Measurements from ENCODE around the gene SNX18. TPM values are rescaled to one million over a fixed set of nuclear protein-coding genes. Genes with fewer than 3 reads are reported as not detected.

Gene SNX18
- total RNA-seq, 1 experiment from 2014 or later = 28.0 TPM

- no TSS peak for BruUV-seq (replicated peaks)
- Mint-ChIP-seq H3K9me3 (ENCODE audit: unreplicated experiment) (no peaks in the 10 kb centered on the region), H3K4me3 (ENCODE audit: unreplicated experiment) (peak overlapping the region; percentile 68), H3K4me1 (ENCODE audit: low read depth, unreplicated experiment) (no peaks in the 10 kb centered on the region), H3K27me3 (ENCODE audit: insufficient read depth, unreplicated experiment) (no peaks in the 10 kb centered on the region), H3K36me3 (ENCODE audit: insufficient read depth, unreplicated experiment) (peaks cover 8% of the 10 kb centered on the region), H3K27ac (ENCODE audit: unreplicated experiment) (peak overlapping the region; percentile 7)
- H3K36me3 ChIP-seq (ENCODE audit: control insufficient read depth, insufficient read depth, low read length) = no peaks in the 10 kb centered on the region
- no peaks in the 10 kb centered on the region for H3K27me3 ChIP-seq (replicated peaks; ENCODE audit: control insufficient read depth, insufficient read depth, low read length)
- CTCF ChIA-PET = no interaction called here
- no peak overlapping the region; the same call in 1 of the 2 replicates for H3K4me3 ChIP-seq (ENCODE audit: low read depth, low read length)
- no peak for DNase-seq
- intact Hi-C loops (cut with micrococcal nuclease; ENCODE audit: unreplicated experiment) = no loop called here
- peaks cover 25% of the 10 kb centered on the region for H3K4me1 ChIP-seq
- no peak for TF ChIP-seq CTCF (IDR thresholded peaks at IDR 0.05; ENCODE audit: insufficient read depth in 1 of 2, low read depth in 1 of 2, low read length in 1 of 2, severe bottlenecking in 1 of 2, unreplicated experiment in 1 of 2)
- POLR2A ChIA-PET = no interaction called here
- no peaks in the 10 kb centered on the region for H3K9me3 ChIP-seq
These were observed 3.4 kb downstream of the SNX18 start for GRCh38 chr5:54520940-54521339.

- no peak for DNase-seq
- H3K36me3 ChIP-seq (ENCODE audit: control insufficient read depth, insufficient read depth, low read length) = no peaks in the 10 kb centered on the region
- ChIA-PET CTCF (no interaction called here), POLR2A (no interaction called here)
- H3K4me1 Mint-ChIP-seq (ENCODE audit: low read depth, unreplicated experiment) = no peaks in the 10 kb centered on the region
- intact Hi-C loops (cut with micrococcal nuclease; ENCODE audit: unreplicated experiment) = no loop called here
- H3K9me3 Mint-ChIP-seq (ENCODE audit: unreplicated experiment) = no peaks in the 10 kb centered on the region
- no peak overlapping the region for H3K27ac Mint-ChIP-seq (ENCODE audit: unreplicated experiment)
- BruUV-seq (replicated peaks) = no TSS peak
- TF ChIP-seq CTCF (IDR thresholded peaks at IDR 0.05; ENCODE audit: insufficient read depth in 1 of 2, low read depth in 1 of 2, low read length in 1 of 2, severe bottlenecking in 1 of 2, unreplicated experiment in 1 of 2) = no peak
- peaks cover 8% of the 10 kb centered on the region for H3K36me3 Mint-ChIP-seq (ENCODE audit: insufficient read depth, unreplicated experiment)
- H3K27me3 ChIP-seq (replicated peaks; ENCODE audit: control insufficient read depth, insufficient read depth, low read length) = no peaks in the 10 kb centered on the region
- no peaks in the 10 kb centered on the region for H3K27me3 Mint-ChIP-seq (ENCODE audit: insufficient read depth, unreplicated experiment)
- no peaks in the 10 kb centered on the region for H3K9me3 ChIP-seq
- no peak overlapping the region for H3K4me3 Mint-ChIP-seq (ENCODE audit: unreplicated experiment)
- peaks cover 25% of the 10 kb centered on the region for H3K4me1 ChIP-seq
- no peak overlapping the region for H3K4me3 ChIP-seq (ENCODE audit: low read depth, low read length)
These were observed 4.4 kb downstream of the SNX18 start for GRCh38 chr5:54521856-54522479.

- BruUV-seq (replicated peaks) = no TSS peak
- Mint-ChIP-seq H3K4me1 (ENCODE audit: low read depth, unreplicated experiment) (no peaks in the 10 kb centered on the region), H3K36me3 (ENCODE audit: insufficient read depth, unreplicated experiment) (peaks cover 6% of the 10 kb centered on the region), H3K9me3 (ENCODE audit: unreplicated experiment) (no peaks in the 10 kb centered on the region), H3K27me3 (ENCODE audit: insufficient read depth, unreplicated experiment) (no peaks in the 10 kb centered on the region), H3K27ac (ENCODE audit: unreplicated experiment) (no peak overlapping the region), H3K4me3 (ENCODE audit: unreplicated experiment) (no peak overlapping the region)
- H3K9me3 ChIP-seq = no peaks in the 10 kb centered on the region
- ChIA-PET POLR2A (no interaction called here), CTCF (no interaction called here)
- H3K4me3 ChIP-seq (ENCODE audit: low read depth, low read length) = no peak overlapping the region
- H3K27me3 ChIP-seq (replicated peaks; ENCODE audit: control insufficient read depth, insufficient read depth, low read length) = no peaks in the 10 kb centered on the region
- no peaks in the 10 kb centered on the region for H3K36me3 ChIP-seq (ENCODE audit: control insufficient read depth, insufficient read depth, low read length)
- TF ChIP-seq CTCF (IDR thresholded peaks at IDR 0.05; ENCODE audit: insufficient read depth in 1 of 2, low read depth in 1 of 2, low read length in 1 of 2, severe bottlenecking in 1 of 2, unreplicated experiment in 1 of 2) = no peak
- intact Hi-C loops (cut with micrococcal nuclease; ENCODE audit: unreplicated experiment) = no loop called here
- DNase-seq = no peak
- peaks cover 21% of the 10 kb centered on the region for H3K4me1 ChIP-seq
These were observed 6.0 kb downstream of the SNX18 start for GRCh38 chr5:54523534-54523933.
